Measurements from ENCODE around the gene AGK. TPM values are rescaled to one million over a fixed set of nuclear protein-coding genes. Genes with fewer than 3 reads are reported as not detected.
"Not testable (repeated sequence)": the region's sequence is repeated elsewhere in the genome, so short reads cannot be mapped to it uniquely, and the experiment has no call there.

AGK gene
- total RNA-seq, 6 experiments from 2014 or later, result 14.7 to 18.0 (median 16.1) TPM

DNA sequence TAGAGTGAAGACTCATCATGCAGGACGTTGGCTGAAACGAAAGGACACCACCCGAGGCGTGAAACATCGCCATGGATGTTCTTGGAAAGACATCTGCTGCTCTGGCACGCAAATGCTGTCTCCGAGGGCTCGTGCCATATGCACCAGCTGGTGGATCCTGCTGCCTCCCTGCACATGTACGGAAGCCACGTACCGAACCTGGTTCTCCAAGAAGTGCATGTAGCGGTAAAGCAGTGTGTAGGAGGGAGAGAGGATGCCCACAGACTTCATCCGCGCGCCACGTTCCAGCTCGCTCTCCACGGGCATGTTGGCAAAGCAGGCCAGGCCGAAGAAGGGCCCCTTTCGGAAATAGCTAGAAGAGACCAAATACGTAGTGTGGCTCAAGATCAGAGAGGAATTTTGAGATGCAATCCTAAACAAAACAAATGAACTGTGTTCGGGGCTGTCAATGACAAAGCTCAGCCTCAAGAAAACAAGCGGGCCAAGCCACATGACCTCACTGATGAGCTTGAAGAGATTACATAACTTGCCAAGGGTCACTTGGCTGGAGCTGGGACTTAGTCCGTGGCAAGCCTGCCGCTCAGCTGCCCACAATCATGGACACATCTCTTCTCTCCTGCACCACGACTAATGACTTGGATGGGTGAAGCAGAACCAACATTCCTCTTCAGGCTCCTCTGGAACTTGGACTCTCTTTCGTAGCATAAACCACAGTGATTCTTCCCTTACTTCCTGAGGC, 134.2 kb downstream of the AGK start:
- no peaks in the 10 kb centered on the region for H3K36me3 Mint-ChIP-seq (ENCODE audit: low read depth)
- no peaks in the 10 kb centered on the region for H3K27me3 Mint-ChIP-seq (ENCODE audit: insufficient read depth)
- TF ChIP-seq, protein P1, sequence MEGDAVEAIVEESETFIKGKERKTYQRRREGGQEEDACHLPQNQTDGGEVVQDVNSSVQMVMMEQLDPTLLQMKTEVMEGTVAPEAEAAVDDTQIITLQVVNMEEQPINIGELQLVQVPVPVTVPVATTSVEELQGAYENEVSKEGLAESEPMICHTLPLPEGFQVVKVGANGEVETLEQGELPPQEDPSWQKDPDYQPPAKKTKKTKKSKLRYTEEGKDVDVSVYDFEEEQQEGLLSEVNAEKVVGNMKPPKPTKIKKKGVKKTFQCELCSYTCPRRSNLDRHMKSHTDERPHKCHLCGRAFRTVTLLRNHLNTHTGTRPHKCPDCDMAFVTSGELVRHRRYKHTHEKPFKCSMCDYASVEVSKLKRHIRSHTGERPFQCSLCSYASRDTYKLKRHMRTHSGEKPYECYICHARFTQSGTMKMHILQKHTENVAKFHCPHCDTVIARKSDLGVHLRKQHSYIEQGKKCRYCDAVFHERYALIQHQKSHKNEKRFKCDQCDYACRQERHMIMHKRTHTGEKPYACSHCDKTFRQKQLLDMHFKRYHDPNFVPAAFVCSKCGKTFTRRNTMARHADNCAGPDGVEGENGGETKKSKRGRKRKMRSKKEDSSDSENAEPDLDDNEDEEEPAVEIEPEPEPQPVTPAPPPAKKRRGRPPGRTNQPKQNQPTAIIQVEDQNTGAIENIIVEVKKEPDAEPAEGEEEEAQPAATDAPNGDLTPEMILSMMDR (IDR thresholded peaks at IDR 0.05), result no peak
- H3K27ac Mint-ChIP-seq, result no peak overlapping the region
- H3K9me3 Mint-ChIP-seq, result no peaks in the 10 kb centered on the region
- no peak overlapping the region for H3K4me3 Mint-ChIP-seq
- peaks cover 8% of the 10 kb centered on the region; the same call in 1 of the 2 replicates for H3K4me1 Mint-ChIP-seq (ENCODE audit: low read depth)
- DNase-seq, result no peak

DNA sequence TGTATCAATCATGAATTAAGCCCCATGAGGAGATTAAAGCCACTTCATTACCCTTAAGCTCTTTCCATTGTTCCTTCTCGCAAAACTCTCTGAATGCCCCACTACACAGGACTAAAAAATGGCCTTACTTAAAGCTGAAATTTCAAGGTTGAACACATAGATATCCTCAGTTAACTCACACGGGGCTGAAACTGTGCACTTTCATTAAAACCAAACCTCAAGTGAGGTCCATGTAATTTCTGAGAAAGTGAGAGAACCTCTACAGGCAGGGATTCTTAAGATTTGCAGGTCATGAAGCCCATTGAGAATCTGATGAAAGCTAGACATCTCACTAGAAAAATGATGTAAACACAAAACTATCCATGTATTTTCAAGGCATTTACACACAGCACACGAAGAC, 134.9 kb downstream of the AGK start:
- peaks cover 8% of the 10 kb centered on the region; the same call in 1 of the 2 replicates for H3K4me1 Mint-ChIP-seq (ENCODE audit: low read depth)
- no peak for DNase-seq
- no peaks in the 10 kb centered on the region for H3K9me3 Mint-ChIP-seq
- H3K27ac Mint-ChIP-seq, result no peak overlapping the region
- H3K36me3 Mint-ChIP-seq (ENCODE audit: low read depth), result no peaks in the 10 kb centered on the region
- H3K27me3 Mint-ChIP-seq (ENCODE audit: insufficient read depth), result no peaks in the 10 kb centered on the region
- TF ChIP-seq, protein P1 (IDR thresholded peaks at IDR 0.05), result no peak
- no peak overlapping the region for H3K4me3 Mint-ChIP-seq

DNA sequence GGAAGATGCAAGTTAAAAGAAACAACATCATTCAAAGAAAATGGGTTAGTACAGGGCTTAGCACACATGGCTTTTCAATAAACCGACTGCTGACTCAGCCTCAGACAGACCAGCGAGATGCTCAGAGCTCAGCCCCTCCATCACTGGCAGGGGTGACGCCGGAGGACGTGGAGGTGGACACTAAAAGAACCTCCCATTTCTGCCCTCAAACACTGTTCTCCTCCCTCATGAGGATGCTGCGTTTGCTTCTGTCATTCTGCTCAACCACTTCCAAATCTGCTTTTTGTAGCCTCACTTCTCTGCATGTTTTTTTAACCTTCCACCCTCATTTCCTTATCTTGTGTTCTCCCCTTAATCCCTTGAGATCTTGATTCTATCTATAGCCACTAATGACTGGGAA, 135.5 kb downstream of the AGK start:
- no peaks in the 10 kb centered on the region for H3K36me3 Mint-ChIP-seq (ENCODE audit: low read depth)
- TF ChIP-seq, protein P1 (IDR thresholded peaks at IDR 0.05), result no peak
- H3K4me3 Mint-ChIP-seq, result no peak overlapping the region
- H3K27ac Mint-ChIP-seq, result no peak overlapping the region
- no peaks in the 10 kb centered on the region for H3K9me3 Mint-ChIP-seq
- H3K27me3 Mint-ChIP-seq (ENCODE audit: insufficient read depth), result no peaks in the 10 kb centered on the region
- H3K4me1 Mint-ChIP-seq (ENCODE audit: low read depth), result peaks cover 8% of the 10 kb centered on the region; the same call in 1 of the 2 replicates
- DNase-seq, result no peak

DNA sequence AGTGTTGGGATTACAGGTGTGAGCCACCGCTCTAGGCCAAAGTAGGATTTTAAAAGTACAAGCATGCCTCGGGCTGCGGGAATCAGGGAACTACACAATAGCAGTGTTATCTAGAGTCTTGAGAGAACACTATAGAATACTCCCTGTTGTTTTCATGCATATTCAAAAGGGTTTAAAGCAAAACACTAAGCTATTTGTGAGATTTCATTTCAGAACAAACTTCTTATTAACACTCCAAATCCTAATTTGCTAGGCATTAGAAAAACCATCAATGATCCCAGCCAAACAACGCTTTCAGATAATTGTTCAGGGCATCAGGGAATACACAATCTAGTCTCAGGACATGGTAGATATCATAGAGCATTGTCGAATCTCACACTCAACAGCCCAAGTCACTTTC, 136.8 kb downstream of the AGK start:
- DNase-seq, result no peak
- Mint-ChIP-seq H3K36me3 (ENCODE audit: low read depth) (no peaks in the 10 kb centered on the region), H3K27me3 (ENCODE audit: insufficient read depth) (no peaks in the 10 kb centered on the region), H3K4me1 (ENCODE audit: low read depth) (peaks cover 8% of the 10 kb centered on the region; the same call in 1 of the 2 replicates), H3K4me3 (no peak overlapping the region), H3K9me3 (no peaks in the 10 kb centered on the region), H3K27ac (no peak overlapping the region)
- TF ChIP-seq, protein P1 (IDR thresholded peaks at IDR 0.05), result no peak

DNA sequence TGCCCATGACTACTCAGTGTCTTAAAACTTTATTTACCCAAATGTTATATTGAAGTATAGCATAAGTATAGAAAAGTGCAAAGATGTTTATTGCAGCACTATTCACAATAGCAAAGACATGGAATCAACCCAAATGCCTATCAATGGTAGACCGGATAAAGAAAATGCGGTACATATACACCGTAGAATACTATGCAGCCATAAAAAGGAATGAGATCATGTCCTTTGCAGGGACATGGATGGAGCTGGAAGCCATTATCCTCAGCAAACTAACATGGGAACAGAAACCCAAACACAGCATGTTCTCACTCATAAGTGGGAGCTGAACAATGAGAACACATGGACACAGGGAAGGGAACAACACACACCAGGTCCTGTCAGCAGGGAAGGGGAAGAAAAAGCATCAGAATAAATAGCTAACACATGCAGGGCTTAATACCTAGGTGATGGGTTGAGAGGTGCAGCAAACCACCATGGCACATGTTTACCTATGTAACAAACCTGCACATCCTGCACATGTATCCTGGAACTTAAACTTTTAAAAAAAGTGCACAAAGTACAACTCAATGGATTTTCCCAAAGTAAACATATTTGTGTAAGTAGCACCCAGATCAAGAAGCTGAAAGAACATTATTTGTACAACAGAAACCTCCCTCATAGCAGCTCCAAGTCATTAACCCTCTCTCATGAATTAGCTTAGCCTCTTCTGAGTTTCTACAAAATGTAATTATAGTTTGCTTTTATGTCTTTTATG, 138.0 kb downstream of the AGK start:
- H3K4me1 Mint-ChIP-seq (ENCODE audit: low read depth); H3K9me3 Mint-ChIP-seq; DNase-seq; H3K36me3 Mint-ChIP-seq (ENCODE audit: low read depth); H3K27me3 Mint-ChIP-seq (ENCODE audit: insufficient read depth); H3K27ac Mint-ChIP-seq; H3K4me3 Mint-ChIP-seq: not testable (repeated sequence)

DNA sequence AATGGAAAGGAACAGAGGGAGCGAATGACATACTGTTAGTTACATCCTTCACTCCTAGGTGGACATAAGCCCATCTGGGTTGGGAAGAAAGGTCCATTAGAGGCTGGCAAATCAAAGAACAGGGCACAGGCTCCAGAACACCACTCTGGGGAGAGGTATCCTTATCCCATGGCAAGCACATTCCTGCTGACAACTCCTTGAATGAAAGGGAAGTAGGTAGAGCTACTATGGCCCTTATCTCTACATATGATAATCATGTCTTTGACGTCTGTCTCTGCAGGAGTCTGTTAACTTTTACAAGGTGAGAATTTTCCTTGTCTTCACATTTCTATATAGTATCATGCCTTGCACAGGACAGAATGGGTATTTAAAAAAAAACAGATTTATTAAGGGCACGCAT, 140.3 kb downstream of the AGK start:
- Mint-ChIP-seq H3K4me3 (no peak overlapping the region), H3K27me3 (ENCODE audit: insufficient read depth) (no peaks in the 10 kb centered on the region), H3K27ac (no peak overlapping the region), H3K36me3 (ENCODE audit: low read depth) (no peaks in the 10 kb centered on the region), H3K9me3 (no peaks in the 10 kb centered on the region), H3K4me1 (ENCODE audit: low read depth) (peaks cover 11% of the 10 kb centered on the region)
- TF ChIP-seq, protein P1 (IDR thresholded peaks at IDR 0.05), result no peak
- DNase-seq, result no peak

Data from HFFc6 (cell line).